GM18499 (cell line): Measurements from ENCODE around the gene PDGFRA.

ENCODE experiments used
- ATAC-seq: cut with Tn5 transposase; IDR thresholded peaks from one replicate; pipeline ENCODE4 v1.9.1; 2021; ENCODE audit warnings: moderate number of reproducible peaks; ENCODE audit not compliant: insufficient read depth, unreplicated experiment

Gene PDGFRA

GRCh38 chr4:54254915-54255246 is 25.8 kb downstream of the PDGFRA start:
- ATAC-seq = no peak

- no peak for ATAC-seq
Measured at GRCh38 chr4:54255881-54256280, 26.8 kb downstream of the PDGFRA start.

- no peak for ATAC-seq
Measured at GRCh38 chr4:54256491-54257486, 27.7 kb downstream of the PDGFRA start.

- no peak for ATAC-seq
Measured at GRCh38 chr4:54265366-54265765, 36.3 kb downstream of the PDGFRA start.

GRCh38 chr4:54268151-54268550 is 39.1 kb downstream of the PDGFRA start:
- no peak for ATAC-seq

GRCh38 chr4:54271464-54271863 is 42.4 kb downstream of the PDGFRA start:
- ATAC-seq = no peak

GRCh38 chr4:54272051-54272450 is 43.0 kb downstream of the PDGFRA start:
- ATAC-seq = no peak

GRCh38 chr4:54274264-54274663 is 45.2 kb downstream of the PDGFRA start:
- ATAC-seq = no peak

- no peak for ATAC-seq
Measured at GRCh38 chr4:54274795-54275665, 45.9 kb downstream of the PDGFRA start.

GRCh38 chr4:54276641-54277430 is 47.7 kb downstream of the PDGFRA start:
- no peak for ATAC-seq

GRCh38 chr4:54277691-54278090 is 48.6 kb downstream of the PDGFRA start:
- no peak for ATAC-seq

- ATAC-seq = no peak
Measured at GRCh38 chr4:54278216-54278615, 49.1 kb downstream of the PDGFRA start.

- ATAC-seq = no peak
Measured at GRCh38 chr4:54281054-54281766, 52.1 kb downstream of the PDGFRA start.

GRCh38 chr4:54282837-54283236 is 53.7 kb downstream of the PDGFRA start:
- no peak for ATAC-seq

- ATAC-seq = no peak
Measured at GRCh38 chr4:54289316-54289715, 60.2 kb downstream of the PDGFRA start.

GRCh38 chr4:54290980-54291379 is 61.9 kb downstream of the PDGFRA start:
- no peak for ATAC-seq

- ATAC-seq = no peak
Measured at GRCh38 chr4:54296548-54297203, 67.6 kb downstream of the PDGFRA start.

- ATAC-seq = no peak
Measured at GRCh38 chr4:54308110-54308509, 79.0 kb downstream of the PDGFRA start.
